ENCODE results near the gene IGF2R.

IGF2R gene

DNA sequence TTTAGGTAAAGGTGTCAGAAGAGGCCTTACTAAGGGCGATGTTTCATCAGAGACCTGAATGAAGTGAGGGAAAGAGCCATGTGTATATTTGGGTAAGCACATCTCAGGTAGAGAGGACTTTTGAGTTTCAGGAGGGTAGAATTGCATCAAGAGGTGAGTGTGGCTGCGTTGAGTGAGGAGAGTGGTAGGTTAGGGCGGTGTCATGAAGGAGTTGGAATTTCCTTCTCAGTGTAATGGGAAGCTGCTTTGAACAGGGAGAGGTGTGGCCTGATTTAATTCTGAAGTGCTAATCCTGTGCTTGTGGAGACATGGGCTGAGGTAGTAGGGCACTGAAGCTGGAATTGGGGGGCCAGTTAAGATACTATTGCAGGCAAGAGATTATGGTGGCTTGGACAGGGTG is 53.9 kb downstream of the IGF2R start:
- no peak for DNase-seq (ENCODE audit: low read depth in 2 of 2)

DNA sequence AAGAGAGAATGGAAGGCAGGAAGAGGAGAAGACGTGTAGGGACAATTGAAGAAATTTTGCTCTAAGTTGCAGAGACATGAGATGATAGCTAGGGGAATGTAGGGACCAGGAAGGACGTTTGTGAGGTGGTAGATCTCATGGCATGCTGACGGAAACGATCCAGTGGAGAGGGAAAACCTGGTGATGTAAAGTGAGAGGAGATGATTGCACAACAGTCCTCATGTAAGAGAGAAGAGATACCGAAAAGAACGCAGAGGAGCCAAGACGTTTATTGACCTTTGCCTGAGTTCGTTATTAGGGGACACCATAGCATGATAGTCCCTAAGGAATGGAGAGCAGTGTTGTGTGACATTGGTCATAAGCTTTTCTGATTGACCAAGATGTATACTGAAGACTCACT is 55.3 kb downstream of the IGF2R start:
- no peak for DNase-seq (ENCODE audit: low read depth in 2 of 2)

DNA sequence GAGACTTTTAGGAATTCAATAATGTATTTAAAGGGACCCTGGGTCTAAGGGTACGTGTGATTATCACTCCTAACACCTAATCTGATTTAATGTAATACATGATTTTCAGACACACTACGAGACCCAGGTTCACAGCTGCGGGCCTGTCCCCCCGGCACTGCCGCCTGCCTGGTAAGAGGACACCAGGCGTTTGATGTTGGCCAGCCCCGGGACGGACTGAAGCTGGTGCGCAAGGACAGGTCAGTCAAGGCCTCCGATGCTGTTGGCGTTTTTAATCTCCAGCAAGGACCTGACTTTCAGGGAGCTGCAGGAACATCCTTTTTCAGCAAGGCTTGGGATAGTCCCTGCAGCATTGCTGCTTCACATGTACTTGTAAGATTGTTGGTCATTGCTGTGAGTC is 58.2 kb downstream of the IGF2R start:
- DNase-seq (ENCODE audit: low read depth in 2 of 2): no peak

DNA sequence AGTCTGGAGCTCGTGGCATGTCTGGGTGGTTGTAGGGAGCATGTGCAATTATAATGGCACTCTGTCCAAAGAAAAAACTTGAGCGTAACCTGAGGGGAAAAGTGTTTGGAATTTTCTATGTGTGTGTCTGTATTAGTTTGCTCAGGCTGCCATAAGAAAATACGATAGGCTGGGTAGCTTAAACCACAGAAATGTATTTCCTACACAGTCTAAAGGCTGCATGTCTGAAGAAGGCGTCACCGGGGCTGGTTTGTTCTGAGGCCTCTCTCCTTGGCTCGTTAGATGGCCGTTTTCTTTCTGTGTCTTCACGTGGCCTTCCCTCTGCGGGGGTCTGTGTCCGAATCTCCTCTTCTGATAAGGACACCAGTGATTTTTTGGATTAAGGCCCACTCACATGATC is 59.0 kb downstream of the IGF2R start:
- no peak for DNase-seq (ENCODE audit: low read depth in 2 of 2)

DNA sequence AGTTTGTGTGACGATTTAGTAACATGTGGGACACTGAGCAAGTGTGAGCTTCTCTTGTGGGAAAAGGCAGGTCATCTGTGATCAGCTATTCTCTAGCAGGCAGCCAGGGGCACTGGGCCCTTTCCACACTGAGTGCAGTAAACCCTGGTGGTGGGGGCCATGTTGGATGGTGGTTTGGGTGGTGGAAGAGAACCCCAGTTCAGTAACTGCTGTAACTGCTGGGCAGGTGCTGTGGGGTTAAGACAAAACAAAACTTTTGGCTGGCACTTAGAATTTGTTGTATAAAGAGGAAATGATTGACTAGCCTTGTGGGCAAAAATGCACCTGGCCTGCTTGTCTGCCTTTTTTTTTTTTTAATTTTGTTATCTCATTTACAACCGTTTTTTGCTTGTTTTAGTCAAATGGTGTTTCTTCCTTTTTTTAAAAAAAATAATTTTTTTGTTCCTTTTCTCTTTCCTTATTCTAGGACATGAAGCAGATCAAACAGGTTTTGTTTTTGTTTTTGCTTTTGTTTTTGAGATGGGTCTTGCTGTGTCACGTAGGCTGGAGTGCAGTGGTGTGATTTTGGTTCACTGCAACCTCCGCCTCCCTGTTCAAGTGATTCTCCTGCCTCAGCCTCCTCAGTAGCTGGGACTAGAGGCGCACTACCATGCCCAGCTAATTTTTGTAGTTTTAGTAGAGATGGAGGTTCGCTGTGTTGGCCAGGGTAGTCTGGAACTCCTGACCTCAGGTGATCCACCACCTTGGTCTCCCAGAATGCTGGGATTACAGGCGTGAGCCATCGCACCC is 59.8 kb downstream of the IGF2R start:
- no peak for DNase-seq (ENCODE audit: low read depth in 2 of 2)

DNA sequence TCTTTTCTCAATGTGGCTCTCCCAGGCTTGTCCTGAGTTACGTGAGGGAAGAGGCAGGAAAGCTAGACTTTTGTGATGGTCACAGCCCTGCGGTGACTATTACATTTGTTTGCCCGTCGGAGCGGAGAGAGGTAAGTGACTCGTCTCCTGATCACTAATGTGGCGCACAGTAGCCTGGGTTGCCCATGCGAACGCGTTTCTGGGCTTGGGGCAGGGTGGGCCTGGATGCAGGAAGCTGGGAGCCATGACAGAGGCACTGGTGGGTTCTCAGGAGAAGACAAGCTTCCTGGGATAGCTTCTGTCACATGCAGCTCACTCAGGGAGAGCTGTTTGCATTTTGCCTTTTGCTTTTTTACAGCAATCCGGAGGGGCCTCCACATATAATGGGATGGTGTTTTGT is 60.6 kb downstream of the IGF2R start:
- no peak for DNase-seq (ENCODE audit: low read depth in 2 of 2)

DNA sequence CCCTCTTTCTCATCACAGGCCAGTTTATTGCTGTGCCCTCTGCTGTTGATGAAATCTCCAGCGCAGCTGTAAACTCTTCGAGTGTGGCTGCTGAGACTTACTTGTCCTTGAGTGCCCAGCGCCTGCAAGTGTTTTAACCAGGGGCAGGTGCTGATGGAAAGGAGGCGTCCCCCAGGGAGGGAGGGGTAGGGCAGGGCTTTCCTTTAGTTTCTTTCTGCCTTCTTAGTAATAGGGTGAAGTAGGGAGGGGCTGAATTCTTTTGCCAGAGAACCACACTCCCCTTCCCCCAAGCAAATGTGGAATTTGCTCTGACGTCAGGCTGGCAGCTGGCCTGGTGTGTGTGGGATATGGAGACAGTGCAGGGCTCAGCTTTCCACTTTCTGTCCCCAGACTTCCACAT is 61.2 kb downstream of the IGF2R start:
- DNase-seq (ENCODE audit: low read depth in 2 of 2): no peak

DNA sequence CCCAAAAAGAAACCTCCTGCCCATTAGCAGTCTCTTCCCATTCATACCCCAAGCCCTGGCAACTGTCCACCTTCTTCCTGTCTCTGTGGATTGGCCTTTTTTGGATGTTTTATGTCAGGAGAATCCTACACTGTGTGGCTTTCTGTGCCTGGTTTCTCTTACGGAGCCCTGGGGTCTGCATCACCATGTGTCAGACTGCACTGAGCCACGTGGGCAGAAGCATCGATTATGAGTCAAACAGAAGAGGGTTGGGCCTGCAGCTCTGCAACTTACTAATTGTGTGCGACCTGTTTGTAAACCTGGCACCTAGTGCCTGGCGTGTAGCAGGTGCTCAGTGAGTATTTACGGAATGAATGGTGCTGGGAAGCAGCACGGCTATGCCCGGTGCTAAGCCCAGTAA is 62.6 kb downstream of the IGF2R start:
- DNase-seq (ENCODE audit: low read depth in 2 of 2): no peak

DNA sequence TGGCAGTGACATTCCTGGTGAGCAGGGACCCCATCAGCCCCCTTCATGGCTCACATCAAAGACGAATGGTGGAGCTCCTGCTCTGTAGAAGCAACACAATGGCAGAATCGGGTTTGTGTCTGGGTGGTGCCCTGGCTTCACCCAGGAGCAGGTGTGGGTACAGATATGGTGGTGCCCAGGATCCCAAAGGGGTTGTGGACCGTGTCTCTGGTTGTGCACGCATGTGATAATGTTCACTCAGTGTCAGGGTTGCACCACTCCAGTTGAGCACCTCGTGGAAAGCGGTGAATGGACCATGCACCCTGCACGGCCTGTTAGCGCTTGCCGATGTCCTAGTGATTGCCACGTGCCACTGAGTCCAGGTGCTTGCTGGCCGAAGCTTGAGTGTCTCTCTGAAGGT is 63.0 kb downstream of the IGF2R start:
- DNase-seq (ENCODE audit: low read depth in 2 of 2): no peak

DNA sequence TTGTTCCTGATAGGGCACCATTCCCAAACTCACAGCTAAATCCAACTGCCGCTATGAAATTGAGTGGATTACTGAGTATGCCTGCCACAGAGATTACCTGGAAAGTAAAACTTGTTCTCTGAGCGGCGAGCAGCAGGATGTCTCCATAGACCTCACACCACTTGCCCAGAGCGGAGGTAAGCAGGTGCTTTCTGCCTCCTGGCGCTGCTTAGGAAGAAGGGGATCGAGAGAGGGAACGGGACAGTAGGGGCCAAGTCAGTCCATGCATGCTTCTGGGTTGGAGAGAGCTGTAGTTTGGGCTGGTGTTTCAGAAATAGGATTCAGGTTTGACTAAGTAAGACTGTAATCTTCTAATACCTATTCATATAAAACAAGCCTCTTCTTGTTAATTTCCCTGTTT is 63.7 kb downstream of the IGF2R start:
- DNase-seq (ENCODE audit: low read depth in 2 of 2): no peak

DNA sequence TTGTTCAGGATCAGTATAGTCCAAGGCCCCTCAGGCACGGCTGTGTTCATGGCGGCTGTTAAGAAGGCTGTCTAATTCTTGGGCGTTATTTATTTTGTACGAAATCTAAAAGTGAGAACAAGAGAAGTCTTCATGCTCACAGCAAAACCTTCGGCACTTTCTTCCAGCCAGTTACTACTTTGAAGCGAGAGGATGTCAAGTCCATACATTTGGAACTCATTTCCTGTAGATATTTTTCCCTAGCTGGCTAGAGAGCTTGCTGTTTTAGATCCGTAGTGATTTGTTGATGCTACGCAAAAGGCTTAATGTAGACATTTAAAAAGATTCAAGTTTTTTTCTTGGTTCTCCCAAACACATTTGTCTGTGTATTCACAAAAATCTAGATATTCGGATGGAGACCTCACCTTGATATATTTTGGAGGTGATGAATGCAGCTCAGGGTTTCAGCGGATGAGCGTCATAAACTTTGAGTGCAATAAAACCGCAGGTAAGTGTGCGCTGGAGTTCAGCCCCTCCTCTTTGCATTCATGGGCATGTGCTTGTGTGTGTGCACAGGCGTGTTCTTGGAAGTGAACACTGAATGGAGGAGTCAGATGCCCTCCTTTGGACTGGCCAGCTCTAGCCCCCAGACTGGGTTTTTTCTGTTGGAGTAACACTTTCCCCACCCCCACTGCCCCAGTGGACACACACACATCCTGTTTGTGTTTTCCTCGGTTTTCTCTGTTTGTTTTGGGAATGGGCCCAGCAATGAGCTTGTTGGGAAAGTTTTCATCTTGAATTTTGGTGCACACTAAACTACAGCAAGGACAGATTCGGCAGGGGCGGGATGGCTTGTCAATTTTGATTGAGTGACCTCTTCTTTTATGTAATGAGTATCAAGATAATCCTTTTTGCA is 65.4 kb downstream of the IGF2R start:
- DNase-seq (ENCODE audit: low read depth in 2 of 2): no peak

DNA sequence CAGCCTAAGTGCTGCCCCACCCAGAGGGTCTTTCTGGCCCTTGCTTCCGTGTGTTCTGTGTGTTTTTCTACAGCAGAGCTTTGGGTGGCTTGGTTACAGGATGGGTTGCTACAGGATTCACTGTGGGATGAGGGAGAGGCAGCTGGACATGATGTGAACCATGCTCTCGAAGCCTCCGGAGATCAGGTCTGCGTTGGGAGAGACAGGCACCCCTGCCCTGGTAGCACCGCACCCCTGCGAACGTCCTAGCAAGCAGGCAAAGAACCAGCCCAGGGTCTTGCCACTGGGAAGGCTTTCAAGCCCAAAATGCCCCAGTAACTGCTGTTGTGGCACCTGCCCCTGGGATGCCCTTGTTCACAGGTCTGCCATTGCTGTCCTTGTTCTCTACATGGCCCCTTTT is 66.4 kb downstream of the IGF2R start:
- no peak for DNase-seq (ENCODE audit: low read depth in 2 of 2)

DNA sequence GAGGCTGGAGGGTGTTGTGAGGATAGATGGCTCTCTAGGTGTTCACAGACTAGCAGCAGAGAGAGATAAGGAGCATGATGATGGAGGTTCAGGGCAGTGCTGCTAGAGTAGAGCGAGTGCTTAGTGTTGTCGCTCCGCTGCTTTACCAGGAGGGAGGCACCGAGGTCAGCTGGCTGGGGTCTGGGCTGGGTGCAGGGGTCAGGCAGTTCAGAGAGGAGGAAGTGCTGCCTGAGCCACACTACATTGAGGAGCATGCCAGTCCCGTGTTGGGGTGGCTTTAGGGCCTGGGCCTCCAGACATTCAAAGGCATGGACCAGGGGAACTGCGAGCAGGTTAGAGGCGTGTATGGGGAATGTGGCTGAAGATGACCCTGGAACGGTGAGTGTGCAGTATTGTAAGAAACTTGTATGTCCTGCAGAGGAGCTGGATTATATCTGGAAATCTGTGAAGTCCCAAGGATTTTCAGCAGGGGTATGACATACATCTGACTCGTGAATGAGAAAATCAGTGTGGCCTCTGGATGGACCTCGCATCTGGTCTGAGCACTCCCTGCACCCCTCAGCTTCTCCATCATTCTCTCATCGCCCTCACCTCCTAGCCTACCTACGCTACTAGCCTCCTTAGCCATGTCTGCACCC is 66.9 kb downstream of the IGF2R start:
- DNase-seq (ENCODE audit: low read depth in 2 of 2): no peak

DNA sequence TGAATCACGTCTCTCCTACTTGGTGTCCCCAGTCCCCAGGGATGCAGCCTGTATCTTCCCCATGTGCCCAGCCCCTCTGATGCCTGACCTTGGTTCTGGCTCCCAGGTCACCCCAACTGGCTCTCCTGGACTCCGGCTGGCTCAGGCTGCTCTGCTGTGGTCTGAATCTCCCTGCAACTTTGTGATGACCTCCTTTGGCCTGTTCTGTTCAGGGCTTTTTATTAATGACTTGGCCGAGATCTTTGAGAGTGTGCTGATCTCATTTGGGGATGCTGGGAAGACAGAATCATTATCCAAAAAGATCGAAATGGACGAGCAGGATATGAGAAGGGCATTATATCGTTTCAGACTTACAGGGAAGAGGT is 67.4 kb downstream of the IGF2R start:
- no peak for DNase-seq (ENCODE audit: low read depth in 2 of 2)

DNA sequence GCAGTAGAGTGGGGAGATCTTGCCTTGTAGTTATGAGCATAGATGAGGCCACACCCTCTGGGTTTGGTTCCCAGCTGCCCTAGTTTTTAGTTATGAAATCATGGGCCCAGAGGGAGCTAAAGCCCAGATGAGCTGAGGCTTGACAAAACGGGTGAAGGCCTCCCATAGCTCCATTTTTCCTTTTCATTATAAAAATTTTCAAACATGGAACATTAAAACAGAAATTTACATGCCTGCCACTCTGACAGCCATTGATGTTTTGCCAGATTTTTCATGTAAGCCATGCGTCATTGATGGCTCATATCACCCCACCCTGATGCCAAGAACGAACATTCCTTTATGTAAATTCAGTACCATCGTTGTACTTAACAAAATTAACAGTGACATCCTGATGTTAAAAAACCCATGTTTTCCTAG is 67.9 kb downstream of the IGF2R start:
- no peak for DNase-seq (ENCODE audit: low read depth in 2 of 2)

DNA sequence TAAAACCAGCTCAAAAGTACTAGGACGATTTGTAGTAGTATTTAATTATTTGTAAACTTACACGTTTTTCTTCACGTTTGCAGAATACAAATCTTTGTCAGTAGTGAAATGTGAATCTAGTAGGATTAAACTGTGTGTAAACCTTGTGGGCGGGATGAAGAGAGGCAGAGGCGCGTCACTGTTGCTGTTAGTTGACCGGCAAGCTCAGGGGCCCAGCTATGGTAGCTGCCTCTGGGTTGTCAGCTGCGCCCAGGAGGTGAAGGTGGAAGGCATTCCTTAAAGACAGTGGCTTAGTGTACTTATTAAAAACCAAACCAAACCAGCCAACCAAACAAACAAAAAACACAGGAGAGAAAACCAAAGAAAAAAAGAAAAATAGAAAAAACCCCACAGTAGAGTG is 69.6 kb downstream of the IGF2R start:
- DNase-seq (ENCODE audit: low read depth in 2 of 2): no peak

DNA sequence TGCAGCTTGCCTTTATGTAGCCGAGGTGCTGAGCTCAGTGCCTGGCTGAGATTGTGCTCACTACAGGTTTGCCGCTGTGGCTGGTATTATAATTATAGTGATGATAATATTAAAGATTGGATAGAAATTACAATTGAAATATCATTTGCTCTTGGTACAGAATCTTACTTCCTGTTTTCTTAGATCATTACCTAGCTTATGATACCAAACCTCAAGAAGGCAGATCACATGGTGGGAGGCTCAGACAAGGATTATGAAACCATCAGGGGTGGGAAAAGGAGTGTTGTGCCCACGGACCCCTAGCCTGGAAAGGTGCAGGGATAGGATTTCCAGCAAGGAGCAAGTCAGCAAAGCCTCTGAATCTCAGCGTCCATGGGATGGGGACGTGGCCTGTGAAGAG is 70.6 kb downstream of the IGF2R start:
- no peak for DNase-seq (ENCODE audit: low read depth in 2 of 2)

DNA sequence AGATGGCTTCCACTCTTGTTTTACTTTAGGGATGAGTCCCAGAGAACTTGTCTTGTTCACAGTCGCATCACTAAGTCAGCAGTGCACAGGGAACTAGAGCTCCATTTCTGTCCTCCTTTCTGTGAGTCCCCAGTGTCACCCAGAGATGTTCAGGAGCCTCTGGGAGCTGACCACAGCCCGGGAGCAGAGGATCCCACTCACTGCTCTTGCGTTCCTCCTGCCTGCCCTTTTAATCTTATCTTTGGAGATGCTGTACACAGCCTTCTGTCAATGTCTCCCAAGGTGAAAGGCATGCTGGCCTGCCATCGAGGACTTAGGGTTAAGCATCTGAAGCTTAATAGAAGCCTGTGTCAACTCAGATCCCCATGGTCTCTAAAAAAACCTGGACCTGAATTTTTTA is 71.2 kb downstream of the IGF2R start:
- no peak for DNase-seq (ENCODE audit: low read depth in 2 of 2)

DNA sequence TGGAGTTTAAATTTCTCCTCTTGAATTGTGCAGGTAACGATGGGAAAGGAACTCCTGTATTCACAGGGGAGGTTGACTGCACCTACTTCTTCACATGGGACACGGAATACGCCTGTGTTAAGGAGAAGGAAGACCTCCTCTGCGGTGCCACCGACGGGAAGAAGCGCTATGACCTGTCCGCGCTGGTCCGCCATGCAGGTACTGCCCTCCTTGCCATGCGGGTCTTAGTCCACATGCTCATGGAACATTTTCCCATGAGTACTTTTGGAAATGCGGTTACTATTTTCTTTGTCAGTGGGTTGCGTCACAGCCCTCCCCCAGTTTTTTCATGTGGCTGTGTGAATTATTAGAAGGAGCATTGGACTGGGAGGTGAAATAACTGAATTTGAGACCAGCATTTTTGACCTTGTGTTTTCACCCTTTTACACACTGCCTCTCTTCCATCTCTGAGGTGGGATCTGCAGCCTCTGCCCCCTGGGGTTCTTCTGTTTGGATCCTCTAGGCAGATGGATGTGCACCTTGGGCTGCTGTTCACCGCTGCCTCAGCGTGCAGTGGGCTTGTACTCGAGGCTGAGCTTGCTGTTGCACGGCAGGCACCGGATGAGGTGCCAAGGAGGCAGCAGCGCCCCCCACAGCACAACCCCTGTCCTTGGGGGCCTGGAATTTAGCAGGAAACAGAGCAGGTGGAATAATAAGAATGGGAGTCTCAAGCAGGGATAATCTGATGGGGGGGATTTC is 71.8 kb downstream of the IGF2R start:
- no peak for DNase-seq (ENCODE audit: low read depth in 2 of 2)

DNA sequence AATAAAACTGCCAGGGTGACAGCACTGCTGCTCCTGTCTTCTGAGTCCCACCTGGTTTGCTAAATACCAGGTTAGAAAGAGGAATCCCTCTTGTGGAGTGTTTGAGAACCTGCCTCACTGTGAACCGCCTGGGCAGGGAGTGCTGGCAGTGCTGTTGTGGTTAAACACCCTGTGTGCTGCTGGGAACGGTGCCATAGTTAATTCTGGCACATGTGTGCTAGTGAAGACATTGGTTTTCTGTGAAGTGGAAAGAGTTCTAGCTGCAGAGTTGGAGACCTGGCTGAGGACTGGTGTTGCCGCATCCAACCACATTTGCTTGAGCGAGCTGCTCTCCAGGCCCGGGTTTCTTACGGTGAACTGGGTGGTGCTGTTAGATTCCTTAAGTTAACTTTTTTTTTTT is 72.7 kb downstream of the IGF2R start:
- DNase-seq (ENCODE audit: low read depth in 2 of 2): no peak

DNA sequence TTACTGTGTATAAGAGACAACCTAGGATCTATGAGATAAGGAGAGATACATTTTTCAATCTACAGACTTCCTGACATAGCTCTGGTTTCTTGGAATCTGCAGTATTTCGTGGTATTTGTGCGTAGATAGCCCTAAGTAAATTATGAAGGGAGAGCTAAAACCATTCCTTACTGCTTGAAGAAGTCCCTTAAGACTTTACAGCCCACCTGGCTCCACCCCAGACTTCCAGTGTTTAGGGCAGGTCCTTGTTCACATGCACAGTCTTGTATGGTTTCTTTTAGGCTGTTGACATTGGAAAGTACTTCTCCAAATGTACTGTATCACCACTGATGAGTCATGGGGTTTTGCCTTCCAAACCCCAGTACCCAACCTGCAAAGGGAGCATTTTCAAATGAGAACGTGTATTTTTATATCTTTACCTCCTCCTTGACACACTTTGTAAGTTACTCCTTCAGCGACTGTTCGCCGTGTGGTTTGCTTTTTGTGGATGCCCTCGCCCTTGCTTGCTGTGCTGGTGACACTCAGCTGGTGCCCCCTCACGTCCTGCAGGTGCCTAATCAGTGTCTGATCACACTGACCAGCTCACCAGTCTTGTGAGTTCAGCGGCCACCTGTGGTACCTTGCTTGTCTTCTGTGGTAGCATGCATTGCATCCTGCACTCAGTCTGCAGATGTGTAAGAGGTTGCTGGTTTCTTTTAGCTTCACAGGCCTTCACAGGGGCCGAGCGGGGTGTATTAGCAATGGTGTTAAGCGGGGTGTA is 73.3 kb downstream of the IGF2R start:
- DNase-seq (ENCODE audit: low read depth in 2 of 2): no peak

Data from stimulated activated CD4-positive, alpha-beta T cell treated with anti-CD3 and anti-CD28 coated beads, Interleukin-1b, Interleukin-23, amount 100 ng/mL, for 1 hour (primary cell).